NCI-H1930 (cell line): ENCODE results near the gene PLPPR1.

Experiments
- DNase-seq, 2 experiments: peaks; one replicate each; lab custom pipeline; 2025; lab: John Stamatoyannopoulos, UW

Gene PLPPR1

GRCh38 chr9:101350285-101350684 lies 321.8 kb downstream of the PLPPR1 start:
- no peak for DNase-seq

GRCh38 chr9:101352892-101353463 lies 324.5 kb downstream of the PLPPR1 start:
- DNase-seq: no peak

- DNase-seq: no peak
These were observed 325.2 kb downstream of the PLPPR1 start for GRCh38 chr9:101353683-101354082.

GRCh38 chr9:101354143-101354764 lies 325.7 kb downstream of the PLPPR1 start:
- DNase-seq: no peak

- DNase-seq: no peak
These were observed 326.5 kb downstream of the PLPPR1 start for GRCh38 chr9:101354765-101355708.

GRCh38 chr9:101356619-101357018 lies 328.1 kb downstream of the PLPPR1 start:
- no peak for DNase-seq

GRCh38 chr9:101359679-101360078 lies 331.2 kb downstream of the PLPPR1 start:
- DNase-seq: no peak

- no peak for DNase-seq
These were observed 332.1 kb downstream of the PLPPR1 start for GRCh38 chr9:101360647-101361046.

GRCh38 chr9:101362450-101362849 lies 333.9 kb downstream of the PLPPR1 start:
- DNase-seq: no peak

- no peak for DNase-seq
These were observed 336.7 kb downstream of the PLPPR1 start for GRCh38 chr9:101365181-101365580.

- no peak for DNase-seq
These were observed 337.7 kb downstream of the PLPPR1 start for GRCh38 chr9:101366038-101366756.

GRCh38 chr9:101367323-101367722 lies 338.8 kb downstream of the PLPPR1 start:
- no peak for DNase-seq

GRCh38 chr9:101369286-101369685 lies 340.8 kb downstream of the PLPPR1 start:
- no peak for DNase-seq

- no peak for DNase-seq
These were observed 341.5 kb downstream of the PLPPR1 start for GRCh38 chr9:101369884-101370531.

GRCh38 chr9:101371813-101372212 lies 343.3 kb downstream of the PLPPR1 start:
- DNase-seq: no peak

- no peak for DNase-seq
These were observed 344.0 kb downstream of the PLPPR1 start for GRCh38 chr9:101372327-101373118.
